Natural killer cell (primary cell): ENCODE measurements around the gene SGCE. TPM values are rescaled to one million over a fixed set of nuclear protein-coding genes. Genes with fewer than 3 reads are reported as not detected.
A peak's percentile ranks its signal among the peaks of the same experiment; 100 is the strongest.

Source experiments
- ATAC-seq, 3 donors: fragments of 150-1000 bp in 2 of 3; fragments of 200-7000 bp in 1 of 3; cut with Tn5 transposase; 1 replicate in 1 of 3; 2 replicates in 2 of 3; pipeline ENCODE4 v1.10.0; 2021; ENCODE audit warnings: mild to moderate bottlenecking in 2 of 3, moderate library complexity in 2 of 3
- DNase-seq, 2 donors: peaks; one replicate each; pipeline versions ENCODE4 v3.0.0 to v3.0.0-alpha.2; 2013 to 2021; ENCODE audit warnings: mixed read lengths in 1 of 2
- H3K27ac ChIP-seq: one replicate; pipeline ENCODE4 v1.5.1; 2013; ENCODE audit warnings: mild to moderate bottlenecking, low read length
- H3K27me3 ChIP-seq: one replicate; pipeline ENCODE4 v1.6.1; 2013; ENCODE audit warnings: low read length; ENCODE audit not compliant: control insufficient read depth, insufficient read depth
- H3K36me3 ChIP-seq: one replicate; pipeline ENCODE4 v1.6.1; 2013; ENCODE audit warnings: low read length; ENCODE audit not compliant: control insufficient read depth, insufficient read depth
- H3K4me1 ChIP-seq: one replicate; pipeline ENCODE4 v1.6.1; 2013; ENCODE audit warnings: low read length; ENCODE audit not compliant: control insufficient read depth, insufficient read depth
- H3K4me3 ChIP-seq: one replicate; pipeline ENCODE4 v1.5.1; 2013; ENCODE audit warnings: low read length
- H3K9me3 ChIP-seq: one replicate; pipeline ENCODE4 v1.6.1; 2013; ENCODE audit warnings: low read length; ENCODE audit not compliant: control insufficient read depth, insufficient read depth
- H3K27ac Mint-ChIP-seq, 2 donors: one replicate each; pipeline ENCODE4 v1.8.0; 2022; ENCODE audit warnings: mild to moderate bottlenecking in 2 of 2, mixed read lengths in 2 of 2, moderate library complexity in 1 of 2
- H3K27me3 Mint-ChIP-seq, 2 donors: one replicate each; pipeline ENCODE4 v1.8.0; 2022; ENCODE audit warnings: low read depth in 2 of 2, mixed read lengths in 2 of 2
- H3K36me3 Mint-ChIP-seq: one replicate; pipeline ENCODE4 v1.8.0; 2022; ENCODE audit warnings: mixed read lengths
- H3K4me1 Mint-ChIP-seq, 2 donors: one replicate each; pipeline ENCODE4 v1.8.0; 2022; ENCODE audit warnings: mixed read lengths in 2 of 2
- H3K4me3 Mint-ChIP-seq: one replicate; pipeline ENCODE4 v1.8.0; 2022; ENCODE audit warnings: mild to moderate bottlenecking, moderate library complexity, mixed read lengths
- H3K9me3 Mint-ChIP-seq, 2 donors: one replicate each; pipeline ENCODE4 v1.8.0; 2022; ENCODE audit warnings: mixed read lengths in 2 of 2
- CTCF ChIP-seq: fragments of 200-600 bp; IDR thresholded peaks from one replicate; pipeline ENCODE4 v1.8.0; 2022; ENCODE audit warnings: antibody characterized with exemption
- WGBS: methylation state at CpG from one replicate; pipeline ENCODE4 v1.1.7; 2013; ENCODE audit warnings: missing lambda C conversion rate; ENCODE audit not compliant: insufficient coverage; 5-methylcytosine and 5-hydroxymethylcytosine counted together
- intact Hi-C: fragments of 100-400 bp; cut with micrococcal nuclease; formaldehyde crosslinking; loops from one replicate; pipeline ENCODE4 v1.14.2; 2022
- total RNA-seq, 4 donors: library from RNA; stranded (reverse); fragments of 120-200 nt in 1 of 4; gene quantifications; one replicate each; pipeline versions ENCODE4 v1.2.3 to v1.2.4, GENCODE V29; 2013 to 2022

Gene SGCE
- total RNA-seq, 3 donors from 2014 or later (not counting 1 experiment from before 2014, with no cell fraction given) = 0.20 to 0.65 (median 0.28) TPM

GRCh38 chr7:94576316-94576715 is 79.6 kb downstream of the SGCE start:
- WGBS = 90% methylated on average over 2 of the region's 2 CpGs
- no peaks in the 10 kb centered on the region for H3K27me3 Mint-ChIP-seq
- H3K27me3 ChIP-seq = no peaks in the 10 kb centered on the region
- intact Hi-C loops = no loop called here
- no peak overlapping the region for H3K4me3 Mint-ChIP-seq
- no peak for TF ChIP-seq CTCF
- H3K4me3 ChIP-seq = no peak overlapping the region
- H3K4me1 ChIP-seq = no peaks in the 10 kb centered on the region
- peaks cover 7 to 13% of the 10 kb centered on the region in 2 donors for H3K9me3 Mint-ChIP-seq
- H3K4me1 Mint-ChIP-seq = peaks cover 8 to 9% of the 10 kb centered on the region in 2 donors
- peaks cover 60% of the 10 kb centered on the region for H3K36me3 Mint-ChIP-seq
- no peak overlapping the region for H3K27ac ChIP-seq
- no peak for ATAC-seq
- no peak for DNase-seq
- H3K9me3 ChIP-seq = no peaks in the 10 kb centered on the region
- peaks cover 9% of the 10 kb centered on the region for H3K36me3 ChIP-seq
- no peak overlapping the region for H3K27ac Mint-ChIP-seq

- Histone ChIP-seq H3K27ac (no peak overlapping the region), H3K27me3 (no peaks in the 10 kb centered on the region), H3K9me3 (no peaks in the 10 kb centered on the region), H3K4me3 (no peak overlapping the region), H3K4me1 (no peaks in the 10 kb centered on the region), H3K36me3 (peaks cover 9% of the 10 kb centered on the region)
- Mint-ChIP-seq H3K27me3 (no peaks in the 10 kb centered on the region), H3K9me3 (peaks cover 7 to 12% of the 10 kb centered on the region in 2 donors), H3K4me3 (no peak overlapping the region), H3K27ac (no peak overlapping the region), H3K4me1 (peaks cover 8 to 9% of the 10 kb centered on the region in 2 donors), H3K36me3 (peaks cover 59% of the 10 kb centered on the region)
- intact Hi-C loops = no loop called here
- WGBS = 79% methylated on average over 1 of the region's 2 CpGs
- ATAC-seq (no peak), DNase-seq (no peak)
- TF ChIP-seq CTCF = no peak
Measured at GRCh38 chr7:94575646-94576045, 80.3 kb downstream of the SGCE start.

- Histone ChIP-seq H3K9me3 (no peaks in the 10 kb centered on the region), H3K36me3 (peaks cover 11% of the 10 kb centered on the region), H3K4me1 (no peaks in the 10 kb centered on the region), H3K27me3 (no peaks in the 10 kb centered on the region), H3K4me3 (no peak overlapping the region), H3K27ac (no peak overlapping the region)
- TF ChIP-seq CTCF = no peak
- no peak overlapping the region for H3K27ac Mint-ChIP-seq
- DNase-seq = no peak
- ATAC-seq = no peak
- H3K4me1 Mint-ChIP-seq = no peaks in the 10 kb centered on the region
- peaks cover 9 to 12% of the 10 kb centered on the region in 2 donors for H3K9me3 Mint-ChIP-seq
- peaks cover 31% of the 10 kb centered on the region for H3K36me3 Mint-ChIP-seq
- intact Hi-C loops = no loop called here
- H3K27me3 Mint-ChIP-seq = no peaks in the 10 kb centered on the region
- H3K4me3 Mint-ChIP-seq = no peak overlapping the region
Measured at GRCh38 chr7:94571816-94572215, 84.1 kb downstream of the SGCE start.

- Mint-ChIP-seq H3K9me3 (peaks cover 0 to 2% of the 10 kb centered on the region in 2 donors), H3K36me3 (no peaks in the 10 kb centered on the region), H3K4me3 (no peak overlapping the region), H3K27me3 (no peaks in the 10 kb centered on the region), H3K27ac (peak overlapping the region in 1 of 2 donors; percentile 1), H3K4me1 (no peaks in the 10 kb centered on the region)
- ATAC-seq (no peak), DNase-seq (no peak)
- H3K27ac ChIP-seq = no peak overlapping the region
- intact Hi-C loops = no loop called here
- H3K4me1 ChIP-seq = no peaks in the 10 kb centered on the region
- no peak overlapping the region for H3K4me3 ChIP-seq
- peaks cover 2% of the 10 kb centered on the region for H3K36me3 ChIP-seq
- no peak for TF ChIP-seq CTCF
- H3K27me3 ChIP-seq = no peaks in the 10 kb centered on the region
- H3K9me3 ChIP-seq = no peaks in the 10 kb centered on the region
Measured at GRCh38 chr7:94567396-94567795, 88.5 kb downstream of the SGCE start.
